Measurements from ENCODE around the gene GABRB1.

DNA sequence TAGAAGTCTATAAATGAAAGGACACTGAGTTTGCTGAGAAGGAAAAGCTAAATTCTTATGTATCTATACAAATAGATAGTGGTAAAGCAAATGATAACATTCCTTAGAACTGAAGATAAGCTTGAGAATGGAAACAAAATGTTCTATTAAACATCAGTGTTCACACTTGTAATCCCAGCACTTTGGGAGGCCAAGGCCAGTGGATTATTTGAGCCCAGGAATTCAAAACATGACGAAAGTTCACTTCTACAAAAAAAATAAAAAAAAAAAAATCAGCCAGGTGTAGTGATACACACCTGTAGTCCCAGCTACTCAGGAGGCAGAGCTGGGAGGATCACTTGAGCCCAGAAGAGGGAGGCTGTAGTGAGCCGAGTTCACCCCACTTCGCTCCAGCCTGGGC is 232.4 kb downstream of the GABRB1 start:
- TF ChIP-seq, protein P1, sequence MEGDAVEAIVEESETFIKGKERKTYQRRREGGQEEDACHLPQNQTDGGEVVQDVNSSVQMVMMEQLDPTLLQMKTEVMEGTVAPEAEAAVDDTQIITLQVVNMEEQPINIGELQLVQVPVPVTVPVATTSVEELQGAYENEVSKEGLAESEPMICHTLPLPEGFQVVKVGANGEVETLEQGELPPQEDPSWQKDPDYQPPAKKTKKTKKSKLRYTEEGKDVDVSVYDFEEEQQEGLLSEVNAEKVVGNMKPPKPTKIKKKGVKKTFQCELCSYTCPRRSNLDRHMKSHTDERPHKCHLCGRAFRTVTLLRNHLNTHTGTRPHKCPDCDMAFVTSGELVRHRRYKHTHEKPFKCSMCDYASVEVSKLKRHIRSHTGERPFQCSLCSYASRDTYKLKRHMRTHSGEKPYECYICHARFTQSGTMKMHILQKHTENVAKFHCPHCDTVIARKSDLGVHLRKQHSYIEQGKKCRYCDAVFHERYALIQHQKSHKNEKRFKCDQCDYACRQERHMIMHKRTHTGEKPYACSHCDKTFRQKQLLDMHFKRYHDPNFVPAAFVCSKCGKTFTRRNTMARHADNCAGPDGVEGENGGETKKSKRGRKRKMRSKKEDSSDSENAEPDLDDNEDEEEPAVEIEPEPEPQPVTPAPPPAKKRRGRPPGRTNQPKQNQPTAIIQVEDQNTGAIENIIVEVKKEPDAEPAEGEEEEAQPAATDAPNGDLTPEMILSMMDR (IDR thresholded peaks at IDR 0.05): no peak
- no peak for TF ChIP-seq POLR2A (IDR thresholded peaks at IDR 0.05; ENCODE audit: low read depth)
- no peak for TF ChIP-seq POLR2AphosphoS5 (IDR thresholded peaks at IDR 0.05)
- no peak for TF ChIP-seq EP300 (IDR thresholded peaks at IDR 0.05)
